Nucleus accumbens (tissue), 56 donors: ENCODE results near the gene PTGES.
"Not testable (repeated sequence)": the region's sequence is repeated elsewhere in the genome, so short reads cannot be mapped to it uniquely, and the experiment has no call there.

Source experiments
- DNase-seq, 56 donors: peaks; one replicate each; lab custom pipeline; 2025; lab: John Stamatoyannopoulos, UW

Gene PTGES

DNA sequence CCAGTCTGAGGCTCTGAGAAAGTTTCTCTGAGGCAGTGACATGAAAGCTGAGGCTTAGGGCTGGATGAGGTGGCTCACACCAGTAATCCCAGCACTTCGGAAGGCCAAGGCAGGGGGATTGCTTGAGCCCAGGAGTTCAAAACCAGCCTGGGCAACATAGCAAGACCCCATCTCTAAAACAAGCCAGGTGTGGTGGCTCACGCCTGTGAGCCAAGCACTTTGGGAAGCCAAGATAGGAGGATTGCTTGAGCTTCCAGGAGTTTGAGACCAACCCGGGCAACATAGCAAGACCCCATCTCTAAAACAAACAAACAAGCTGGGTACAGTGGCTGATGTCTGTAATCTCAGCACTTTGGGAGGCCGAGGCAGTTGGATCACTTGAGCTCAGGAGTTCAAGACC, 3.8 kb downstream of the PTGES start:
- DNase-seq: not testable (repeated sequence)

DNA sequence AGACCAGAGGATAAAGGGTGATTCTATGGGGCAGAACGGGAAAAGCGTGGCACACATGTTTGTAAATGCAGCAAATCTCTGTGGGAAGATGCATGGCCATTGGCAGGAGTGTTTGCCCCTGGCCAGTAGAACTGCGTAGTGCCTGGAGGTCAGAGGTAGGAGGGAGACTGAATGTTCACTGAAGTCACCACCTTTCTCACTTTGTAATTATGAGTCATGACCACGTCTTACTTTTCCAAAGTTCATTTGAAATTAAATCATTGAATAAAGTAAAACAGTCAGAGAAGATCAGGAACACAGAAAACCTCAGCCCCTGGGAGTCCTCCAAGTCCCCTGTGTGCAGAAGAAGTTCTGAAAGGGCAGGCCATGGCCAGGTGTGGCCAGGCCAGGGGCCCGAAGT, 4.6 kb downstream of the PTGES start:
- DNase-seq: no peak

DNA sequence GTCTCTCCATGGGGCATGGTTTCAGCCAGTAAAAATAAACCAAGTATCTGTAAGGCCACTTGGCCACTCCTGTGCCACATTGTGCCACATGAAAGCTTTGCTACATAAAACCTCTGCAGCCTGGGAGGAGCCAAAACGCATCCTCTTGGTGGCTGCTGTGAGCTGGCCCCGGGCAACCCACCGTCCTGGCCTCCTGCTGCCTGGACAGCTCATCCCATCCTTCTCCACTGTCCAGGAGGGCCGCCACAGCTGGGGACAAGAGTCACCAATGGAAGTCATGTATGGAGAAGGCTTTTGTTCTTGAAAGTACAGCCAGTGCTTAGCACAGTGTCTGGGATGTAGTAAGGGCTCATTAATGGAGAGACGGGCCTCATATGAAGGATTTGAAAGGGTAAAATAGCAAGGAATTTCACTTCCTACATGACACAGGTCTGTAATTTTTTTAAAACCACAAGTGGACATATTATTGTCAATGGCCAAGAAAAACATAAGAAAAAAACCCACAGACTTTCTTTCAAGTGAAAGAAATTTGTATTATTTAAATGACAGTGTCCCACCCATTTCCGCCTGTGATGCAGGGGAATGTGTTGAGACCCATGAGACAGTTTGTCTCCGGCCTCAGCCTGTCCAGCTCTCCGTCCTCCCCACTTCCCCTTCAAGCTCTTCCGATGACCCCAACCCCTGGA, 6.6 kb downstream of the PTGES start:
- no peak for DNase-seq

DNA sequence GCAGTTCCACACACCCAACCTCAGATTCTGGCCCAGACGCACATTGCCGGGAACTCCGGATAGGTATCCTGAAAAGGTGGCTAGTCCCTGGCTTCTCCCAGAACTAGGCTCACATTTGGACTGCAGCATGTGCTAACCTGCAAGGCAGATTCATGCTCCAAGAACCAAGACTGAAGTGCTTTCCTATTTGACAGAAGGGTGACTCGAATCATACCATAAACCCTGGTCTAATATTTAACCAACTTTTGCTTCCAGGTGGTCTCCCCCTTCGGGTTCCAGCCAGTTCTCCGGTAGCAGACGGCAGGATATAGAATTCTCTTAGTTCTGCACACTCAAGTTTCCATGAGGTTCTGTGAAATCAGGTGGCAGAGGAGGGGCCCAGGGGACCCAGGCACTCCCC, 7.6 kb downstream of the PTGES start:
- no peak for DNase-seq

DNA sequence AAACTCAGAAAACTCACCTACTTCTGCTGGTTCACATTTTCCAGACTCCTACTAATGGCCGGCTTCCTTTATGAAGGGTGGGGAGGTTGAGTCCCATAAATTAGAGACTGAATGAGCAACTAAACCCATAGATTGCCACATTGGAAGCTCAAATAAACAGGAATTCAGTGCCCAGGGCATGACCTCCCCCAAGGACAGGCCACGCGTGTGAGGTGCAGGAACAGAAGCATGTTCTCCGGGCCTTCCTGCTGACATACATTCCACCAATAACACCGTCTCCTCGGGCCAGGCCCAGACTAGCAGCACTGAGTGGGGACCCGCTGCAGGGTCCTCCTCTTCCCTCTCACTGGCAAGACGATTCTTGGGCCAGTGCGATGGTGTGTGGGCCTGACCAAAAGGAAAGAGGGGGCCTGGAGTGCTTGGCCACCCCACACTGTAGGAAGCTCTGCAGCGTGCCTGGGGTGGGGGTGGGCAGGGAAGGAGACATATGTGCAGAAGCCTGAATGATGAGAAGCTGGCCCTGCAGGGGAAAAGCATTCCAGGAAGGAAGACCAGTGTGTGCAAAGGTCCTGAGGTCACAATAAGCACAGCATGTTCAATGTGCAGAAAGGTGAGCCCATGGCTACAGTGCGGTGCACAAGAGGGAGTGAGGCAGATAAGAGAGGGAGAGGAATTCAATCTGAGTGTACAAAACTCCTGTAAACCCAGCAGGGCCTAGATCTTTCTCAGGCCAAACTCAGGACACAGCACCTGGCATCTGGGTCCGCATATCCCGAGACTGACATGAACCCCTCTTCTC, 12.0 kb downstream of the PTGES start:
- no peak for DNase-seq

DNA sequence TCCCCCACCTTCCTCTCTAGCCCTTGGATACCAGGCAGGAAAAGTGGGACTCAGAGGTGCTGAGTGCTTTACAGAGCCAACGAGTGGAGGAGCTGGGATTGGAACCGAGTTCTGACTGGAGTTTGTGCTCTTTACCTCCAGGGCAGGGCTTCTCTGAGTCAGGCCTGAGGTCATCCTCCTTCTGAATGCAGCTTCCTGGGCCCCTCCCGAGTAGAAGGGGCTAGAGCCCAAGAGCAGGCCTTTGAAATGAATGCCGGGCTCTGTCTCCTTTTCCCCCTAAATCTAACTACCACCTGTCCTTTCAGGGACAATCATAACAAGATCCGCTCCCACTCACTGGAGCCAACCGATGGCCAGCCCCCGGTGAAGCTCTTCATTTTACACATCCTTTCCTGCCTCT, 12.7 kb downstream of the PTGES start:
- DNase-seq: no peak

DNA sequence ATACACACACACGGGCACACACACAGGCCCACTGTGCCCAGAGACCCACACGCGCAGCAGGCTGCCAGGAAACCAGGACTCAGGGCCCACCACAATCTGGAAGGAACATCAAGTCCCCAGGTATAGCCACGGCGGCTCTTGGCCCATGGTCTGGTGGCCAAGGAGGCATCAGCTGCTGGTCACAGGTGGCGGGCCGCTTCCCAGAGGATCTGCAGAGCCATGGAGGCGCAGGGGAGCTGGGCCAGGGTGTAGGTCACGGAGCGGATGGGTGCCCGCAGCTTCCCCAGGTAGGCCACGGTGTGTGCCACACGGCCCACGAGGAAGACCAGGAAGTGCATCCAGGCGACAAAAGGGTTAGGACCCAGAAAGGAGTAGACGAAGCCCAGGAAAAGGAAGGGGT, 13.4 kb downstream of the PTGES start:
- no peak for DNase-seq

DNA sequence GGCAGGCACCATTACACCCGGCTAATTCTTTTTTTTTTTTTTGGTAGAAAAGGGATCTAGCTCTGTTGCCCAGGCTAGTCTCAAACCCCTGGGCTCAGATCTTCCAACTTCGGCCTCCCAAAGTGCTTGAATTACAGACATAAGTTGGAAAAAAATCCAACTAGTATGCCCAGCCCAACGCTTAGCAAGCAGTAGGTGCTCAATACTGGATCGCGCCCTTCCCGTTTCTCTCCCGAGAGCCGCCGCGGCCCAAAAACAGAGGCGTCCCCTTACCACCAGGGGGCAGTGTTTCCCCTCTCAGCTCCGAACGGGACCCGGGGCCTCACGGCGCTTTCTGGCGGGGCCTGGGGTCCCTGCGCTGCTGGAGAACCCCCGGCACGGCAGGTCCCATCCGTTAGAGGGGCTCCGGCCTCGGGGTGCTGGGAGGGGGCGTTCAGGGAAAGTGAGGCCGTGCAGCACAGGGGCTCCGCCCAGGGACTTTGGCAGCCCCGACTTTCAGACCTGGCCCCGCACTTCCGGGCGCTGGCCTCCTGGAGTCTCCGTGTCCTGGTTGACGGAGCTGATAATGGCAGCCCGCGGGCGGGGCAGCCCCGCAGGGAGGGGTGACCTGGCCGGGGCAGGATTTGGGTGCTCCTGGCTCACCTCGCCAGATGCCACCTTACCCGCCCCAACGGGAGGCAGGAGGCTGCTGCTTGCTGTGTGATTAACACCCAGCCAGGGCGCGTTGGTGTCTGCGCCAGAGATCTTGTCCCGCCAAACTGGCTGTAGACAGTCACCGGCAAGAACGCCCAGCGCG, 15.2 kb downstream of the PTGES start:
- peak in 44 of 56 donors; percentile 9 to 82 (median 54) for DNase-seq

DNA sequence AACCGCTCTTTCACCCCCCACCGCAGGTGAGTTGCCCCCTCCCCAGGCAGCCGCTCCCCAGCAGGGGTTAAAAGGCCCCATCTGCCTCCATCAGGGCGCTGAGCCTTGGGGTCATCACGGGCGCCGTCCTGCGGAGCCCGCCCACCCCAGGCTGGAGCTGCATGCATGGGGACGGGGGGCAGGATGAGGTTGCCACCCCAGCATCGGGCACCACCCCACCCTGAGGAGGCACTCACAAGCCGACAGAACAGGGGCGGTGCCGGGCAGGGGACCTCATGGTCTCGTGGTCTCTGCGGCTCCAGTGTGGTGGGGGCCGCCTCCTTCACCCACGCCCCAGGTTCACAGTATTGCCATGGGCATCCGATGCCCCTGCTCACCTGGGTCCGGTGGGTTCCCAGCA, 16.5 kb downstream of the PTGES start:
- DNase-seq: no peak

DNA sequence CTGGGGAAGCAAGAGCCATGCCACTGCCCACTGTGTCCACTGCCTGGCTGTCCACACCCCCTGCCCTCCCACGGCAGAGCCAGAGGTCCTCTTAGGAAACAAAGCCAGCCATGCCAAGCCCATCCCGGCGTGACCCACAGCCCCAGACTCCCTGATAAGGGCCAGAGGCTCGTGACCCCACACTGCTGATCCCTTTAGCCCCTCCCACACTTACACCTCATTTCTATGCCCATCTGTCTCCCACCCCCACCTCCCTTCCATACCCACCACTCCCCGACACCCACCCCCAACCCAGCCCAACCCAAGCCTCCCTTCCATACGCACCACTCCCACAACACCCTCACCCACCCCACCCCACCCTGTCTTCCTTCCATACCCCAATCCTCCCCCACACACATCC, 17.3 kb downstream of the PTGES start:
- DNase-seq: no peak

DNA sequence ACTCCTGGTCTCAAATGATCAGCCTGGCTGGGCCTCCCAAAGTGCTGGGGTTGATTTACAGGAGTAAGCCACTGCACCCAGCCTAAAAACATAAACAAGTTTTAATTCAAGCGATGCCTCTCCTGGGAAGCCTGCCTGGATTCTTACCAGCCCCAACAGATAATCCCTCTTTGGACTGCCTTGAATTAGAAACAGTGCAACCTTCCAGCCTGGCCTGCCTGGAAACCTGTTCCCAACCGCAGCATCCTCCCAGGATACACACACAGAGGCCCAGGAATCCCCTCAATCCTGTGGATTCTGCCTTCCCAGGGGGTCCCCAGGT, 19.2 kb downstream of the PTGES start:
- no peak for DNase-seq

DNA sequence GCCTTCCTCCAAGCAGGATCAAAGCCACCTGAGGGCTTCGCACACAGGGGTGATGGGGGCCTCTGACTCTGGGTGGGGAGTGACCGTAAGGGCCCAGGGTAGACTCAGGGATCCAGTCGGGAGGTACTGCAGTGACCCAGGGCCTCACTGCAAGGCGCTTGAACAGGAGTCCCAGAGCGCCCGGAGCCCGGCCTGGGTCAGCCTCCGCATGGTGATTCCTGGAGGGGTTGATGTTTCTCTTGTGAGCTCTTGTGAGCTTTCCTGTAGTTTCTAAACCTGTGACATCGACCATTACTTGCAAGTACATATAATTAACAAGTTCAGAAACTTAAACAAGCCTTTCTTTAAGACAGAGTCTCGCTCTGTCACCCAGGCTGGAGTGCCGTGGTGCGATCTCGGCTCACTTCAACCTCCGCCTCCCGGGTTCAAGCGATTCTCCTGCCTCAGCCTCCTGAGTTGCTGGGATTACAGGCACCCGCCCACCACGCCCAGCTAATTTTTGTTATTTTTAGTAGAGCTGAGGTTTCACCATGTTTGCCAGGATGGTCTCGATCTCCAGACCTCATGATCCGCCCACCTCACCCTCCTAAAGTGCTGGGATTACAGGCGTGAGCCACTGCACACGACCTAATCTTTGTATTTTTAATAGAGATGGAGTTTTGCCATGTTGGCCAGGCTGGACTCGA, 19.8 kb downstream of the PTGES start:
- no peak for DNase-seq

DNA sequence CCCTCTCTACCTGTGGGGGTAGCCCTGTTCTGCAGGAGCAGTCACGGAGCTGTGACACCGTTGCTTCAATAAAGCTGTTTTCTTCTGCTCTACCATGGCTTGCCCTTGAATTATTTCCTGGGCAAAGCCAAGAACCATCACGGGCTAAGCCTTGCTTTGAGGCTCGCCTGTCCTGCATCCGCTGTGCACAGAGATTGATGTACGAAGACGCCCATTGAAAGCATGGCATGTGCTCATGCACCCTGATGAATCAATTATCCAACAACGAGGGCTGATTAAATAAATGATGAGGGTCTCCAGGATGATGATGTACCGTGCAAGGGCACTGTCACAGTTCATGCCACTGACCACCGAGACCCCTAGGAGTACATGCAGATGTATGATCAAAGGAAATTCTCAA, 20.7 kb downstream of the PTGES start:
- no peak for DNase-seq

DNA sequence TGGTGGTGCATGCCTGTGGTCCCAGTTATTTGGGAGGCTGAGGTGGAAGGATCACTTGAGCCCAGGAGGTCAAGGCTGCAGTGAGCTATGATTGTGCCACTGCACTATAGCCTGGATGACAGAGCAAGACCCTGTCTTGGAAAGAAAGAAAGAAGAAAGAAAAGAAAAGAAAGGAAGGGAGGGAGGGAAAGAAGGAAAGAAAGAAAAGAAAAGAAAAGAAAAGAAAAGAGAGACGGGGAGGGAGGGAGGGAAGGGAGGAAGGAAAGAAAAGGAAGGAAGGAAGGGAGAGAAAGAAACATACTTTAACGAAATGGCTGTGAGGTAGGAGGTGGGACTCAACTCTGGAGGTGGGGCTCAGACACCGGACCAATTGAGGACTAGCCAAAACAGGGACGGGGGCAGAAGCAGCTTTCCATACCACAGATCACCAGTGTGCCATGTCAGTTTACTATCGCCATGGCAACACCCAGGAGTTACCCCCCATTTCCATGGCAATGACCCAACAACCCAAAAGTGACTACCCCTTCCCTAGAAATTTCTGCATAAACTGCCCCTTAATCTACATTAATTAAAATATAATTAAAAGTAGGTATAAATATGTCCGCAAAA, 21.3 kb downstream of the PTGES start:
- no peak for DNase-seq

DNA sequence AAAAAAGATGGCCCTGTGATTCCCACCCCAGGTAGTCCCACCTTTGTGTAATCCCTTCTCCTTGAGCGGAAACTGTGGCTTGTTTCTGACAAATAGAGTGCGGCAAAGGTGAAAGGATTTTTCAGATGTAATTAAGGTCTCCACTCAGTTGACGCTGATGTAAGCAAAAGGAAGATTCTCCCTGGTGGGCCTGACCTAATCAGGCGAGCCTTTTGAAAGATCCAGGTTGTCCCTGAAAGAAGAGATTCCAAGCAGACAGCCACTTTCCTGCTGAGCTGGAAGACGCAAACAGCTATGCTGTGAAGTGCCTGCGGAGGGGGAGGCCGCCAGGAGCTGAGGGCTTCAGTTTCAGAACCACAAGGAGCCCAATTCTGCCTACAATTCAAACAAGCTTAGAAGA, 24.1 kb downstream of the PTGES start:
- no peak for DNase-seq

DNA sequence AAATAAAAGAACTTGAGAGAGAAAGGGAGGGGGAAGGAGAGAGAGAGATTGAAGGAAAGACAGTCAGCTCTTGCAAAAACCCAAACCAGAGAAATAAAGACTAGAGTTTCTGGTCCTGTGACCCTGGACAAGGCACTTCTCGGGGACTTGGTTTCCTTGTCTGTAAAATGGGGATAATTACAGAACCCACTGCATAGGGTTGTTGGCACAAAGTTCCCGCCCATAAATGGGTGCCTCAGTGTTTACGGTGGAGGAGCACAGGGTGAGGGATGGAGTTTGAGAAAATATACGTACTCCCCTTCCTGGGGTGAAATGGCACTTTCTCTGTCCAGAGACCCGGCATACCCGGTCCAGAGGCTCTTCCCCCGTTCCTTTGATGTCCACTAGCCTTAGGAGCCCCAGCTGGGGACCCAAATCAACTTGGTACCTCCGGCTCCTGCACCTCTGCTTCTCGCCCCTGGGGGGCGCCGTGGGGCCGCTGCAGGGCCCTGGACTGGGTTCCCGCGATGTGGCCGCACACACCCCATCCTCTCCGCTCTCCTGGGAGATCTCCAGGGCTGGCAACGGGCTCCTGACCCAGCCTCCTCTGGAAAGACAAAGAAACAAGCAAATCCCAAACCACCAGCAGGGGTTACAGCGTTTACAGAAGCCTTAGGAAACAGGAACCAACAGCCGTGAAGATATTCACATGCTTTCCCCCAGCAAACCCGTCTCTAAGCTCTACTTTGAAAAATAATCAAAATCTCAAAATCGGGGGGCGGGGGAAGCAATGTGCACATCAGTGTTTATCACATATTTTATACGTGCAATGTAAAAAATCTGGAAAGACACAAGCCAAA, 26.3 kb downstream of the PTGES start:
- DNase-seq: peak in 41 of 56 donors; percentile 4 to 72 (median 27)

DNA sequence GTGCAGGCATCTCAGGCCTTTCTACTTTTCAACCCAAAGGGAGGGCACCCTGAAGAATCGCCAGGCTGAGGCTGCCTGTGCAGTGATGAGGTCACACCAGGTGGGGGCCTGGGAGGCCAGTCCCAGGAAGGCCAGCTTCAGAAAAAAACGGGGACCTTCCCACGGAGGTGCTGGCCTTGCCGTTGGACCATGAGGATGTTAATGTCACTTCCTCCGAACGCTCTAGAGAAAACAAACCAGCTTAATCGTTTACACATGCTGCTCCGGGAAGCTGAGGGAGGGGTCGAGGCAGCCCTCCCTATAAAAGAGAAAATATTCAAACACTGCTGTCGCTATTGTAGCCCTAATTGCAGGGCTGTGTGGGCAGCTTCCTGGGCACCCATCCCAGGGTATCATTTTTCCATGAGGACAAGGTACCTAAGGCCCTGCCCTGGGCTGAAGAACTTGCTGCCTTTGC, 27.0 kb downstream of the PTGES start:
- DNase-seq: peak in 2 of 56 donors; percentile 15 to 24

DNA sequence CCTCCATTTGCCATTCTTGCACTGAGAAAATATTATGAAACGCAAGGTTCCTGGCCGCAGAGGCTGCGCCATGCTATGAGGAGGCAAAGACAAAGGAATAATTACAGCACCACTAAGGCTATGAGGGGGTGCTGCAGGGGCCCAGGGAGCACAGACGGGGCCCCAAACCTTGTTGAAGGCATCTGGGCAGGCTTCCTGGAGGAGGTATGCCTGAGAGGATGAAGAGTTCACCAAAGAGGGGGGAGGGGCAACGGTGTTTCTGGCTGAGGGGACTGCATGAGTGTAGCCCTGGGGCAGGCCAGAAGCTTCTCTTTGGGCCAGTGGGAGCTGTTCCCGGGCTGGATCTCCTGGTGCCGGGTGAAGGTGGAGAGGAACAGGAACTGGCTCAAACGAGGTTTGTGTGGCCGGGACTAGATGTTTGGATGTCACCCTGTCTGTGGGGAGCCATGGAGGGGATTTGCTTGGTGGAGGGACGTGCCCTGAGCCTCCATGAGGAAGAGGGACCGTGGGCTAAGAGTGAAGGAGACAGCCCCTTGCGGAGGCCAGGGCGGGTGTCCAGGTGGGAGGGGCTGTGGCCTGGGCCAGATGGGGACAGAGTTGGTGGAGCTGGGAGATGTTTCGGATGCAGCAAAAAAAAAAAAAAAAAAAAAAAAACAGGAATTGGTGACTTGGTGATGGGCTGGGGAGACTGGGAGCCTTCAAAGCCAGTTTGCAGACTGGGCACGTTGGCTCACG, 28.2 kb downstream of the PTGES start:
- DNase-seq: no peak

DNA sequence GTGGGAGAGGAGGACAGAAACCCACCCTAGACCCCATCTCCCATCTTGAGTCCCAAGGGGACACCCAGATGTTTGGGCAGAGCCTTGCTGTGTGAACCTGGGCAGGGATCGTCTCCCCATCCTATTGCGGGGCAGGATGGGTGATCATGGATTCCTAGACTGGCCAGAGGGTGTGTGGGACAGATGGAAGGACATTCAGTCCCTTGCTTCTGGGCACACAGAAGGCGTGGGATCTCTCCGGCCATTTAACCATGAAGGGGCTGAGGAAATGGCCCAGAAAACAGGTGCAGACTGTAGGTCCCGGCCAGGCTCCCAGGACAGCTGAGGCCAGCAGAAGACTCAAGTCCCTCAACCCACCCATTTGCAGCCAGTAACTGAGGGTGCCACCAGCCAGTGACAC, 29.9 kb downstream of the PTGES start:
- no peak for DNase-seq
